HCT116 (cell line): ENCODE data around the gene HRNR. TPM values are rescaled to one million over a fixed set of nuclear protein-coding genes. Genes with fewer than 3 reads are reported as not detected.

Experiments
- ATAC-seq: fragments of 200-7000 bp; cut with Tn5 transposase; 2 replicates; pipeline ENCODE4 v1.9.1; 2020; ENCODE audit warnings: mild to moderate bottlenecking, moderate library complexity
- BruUV-seq: library from RNA; stranded (reverse); fragments of 400-500 nt; replicated peaks from 2 replicates; lab custom pipeline; 2021; lab: Mats Ljungman, UMichigan
- CTCF ChIA-PET: fragments of 300-600 bp; sonication (Branson Sonifier 250); formaldehyde crosslinking; loops from one replicate; lab custom pipeline; 2021; ENCODE audit warnings: antibody characterized with exemption; lab: Charles Lee
- POLR2A ChIA-PET: fragments of 300-600, 350-600 bp; sonication (Branson Sonifier 250); formaldehyde crosslinking; loops from one replicate; lab custom pipeline; 2021; ENCODE audit warnings: antibody characterized with exemption; lab: Charles Lee
- RAD21 ChIA-PET, 2 experiments: fragments of 300-600 bp; sonication (Branson Sonifier 250); formaldehyde crosslinking; loops; one replicate each; lab custom pipeline; 2023; ENCODE audit warnings: low total read pairs in 2 of 2; ENCODE audit not compliant: uncharacterized antibody in 2 of 2, unreplicated experiment in 2 of 2, low non-redundant PET in 1 of 2; lab: Charles Lee
- DNase-seq: peaks from one replicate; pipeline ENCODE4 v3.0.0-alpha.2; 2010; ENCODE audit warnings: low read depth, low spot score
- H2AFZ ChIP-seq: fragments of 200-600 bp; shearing (Covaris generic), sonication (generic); 2 replicates; pipeline ENCODE4 v1.6.1; 2017; ENCODE audit warnings: low read depth, mixed run types, mixed read lengths, antibody characterized with exemption, low read length; ENCODE audit not compliant: poor library complexity, severe bottlenecking
- H3K27ac ChIP-seq: 2 replicates; pipeline ENCODE4 v1.5.1; 2012; ENCODE audit warnings: low read depth, low read length
- H3K27me3 ChIP-seq: fragments of 200-600 bp; sonication (generic); 2 replicates; pipeline ENCODE4 v1.6.1; 2016; ENCODE audit warnings: mixed run types, low read length, mixed read lengths; ENCODE audit not compliant: insufficient read depth
- H3K36me3 ChIP-seq, 2 experiments: fragments of 200-500 bp in 1 of 2; fragments of 200-600 bp in 1 of 2; sonication (Bioruptor generic) in 1 of 2; sonication (generic) in 1 of 2; 2 replicates each; pipeline versions ENCODE4 v1.5.1 to v1.6.1; 2014 to 2016; ENCODE audit warnings: low read length in 2 of 2, inconsistent platforms in 1 of 2, mixed read lengths in 1 of 2, mixed run types in 1 of 2; ENCODE audit not compliant: insufficient read depth in 2 of 2, control insufficient read depth in 1 of 2
- H3K4me1 ChIP-seq, 2 experiments: fragments of 200-600 bp in 1 of 2; sonication (generic) in 1 of 2; 2 replicates each; pipeline versions ENCODE4 v1.5.1 to v1.6.1; 2012 to 2017; ENCODE audit warnings: low read length in 2 of 2, inconsistent platforms in 1 of 2, mild to moderate bottlenecking in 1 of 2, mixed read lengths in 1 of 2, mixed run types in 1 of 2, moderate library complexity in 1 of 2; ENCODE audit not compliant: insufficient read depth in 2 of 2, control insufficient read depth in 1 of 2
- H3K4me2 ChIP-seq: fragments of 200-600 bp; sonication (generic); 2 replicates; pipeline ENCODE4 v1.6.1; 2017; ENCODE audit warnings: mixed run types, low read length, mixed read lengths
- H3K4me3 ChIP-seq, 2 experiments: fragments of 200-600 bp in 1 of 2; sonication (generic) in 1 of 2; replicated peaks in 1 of 2; 2 replicates each; pipeline ENCODE4 v1.5.1; 2011 to 2016; ENCODE audit warnings: low read length in 2 of 2, control low read depth in 1 of 2, low read depth in 1 of 2, mild to moderate bottlenecking in 1 of 2, mixed read lengths in 1 of 2, mixed run types in 1 of 2
- H3K79me2 ChIP-seq: fragments of 200-600 bp; sonication (generic); 2 replicates; pipeline ENCODE4 v1.6.1; 2017; ENCODE audit warnings: mild to moderate bottlenecking, mixed run types, low read length, moderate library complexity, mixed read lengths; ENCODE audit not compliant: insufficient read depth
- H3K9ac ChIP-seq: fragments of 200-600 bp; sonication (generic); 2 replicates; pipeline ENCODE4 v1.6.1; 2016; ENCODE audit warnings: low read length, mixed read lengths
- H3K9me2 ChIP-seq: fragments of 200-600 bp; sonication (generic), shearing (Covaris generic); 2 replicates; pipeline ENCODE4 v1.6.1; 2017; ENCODE audit warnings: mixed run types, mild to moderate bottlenecking, moderate library complexity; ENCODE audit not compliant: insufficient read depth
- H3K9me3 ChIP-seq, 2 experiments: fragments of 200-500 bp in 1 of 2; fragments of 200-600 bp in 1 of 2; sonication (Bioruptor generic) in 1 of 2; sonication (generic) in 1 of 2; 2 replicates each; pipeline ENCODE4 v1.6.1; 2014 to 2017; ENCODE audit warnings: low read length in 2 of 2, mixed read lengths in 2 of 2, inconsistent platforms in 1 of 2, low read depth in 1 of 2, mild to moderate bottlenecking in 1 of 2, mixed run types in 1 of 2, moderate library complexity in 1 of 2; ENCODE audit not compliant: control insufficient read depth in 1 of 2, insufficient read depth in 1 of 2
- H4K20me1 ChIP-seq: fragments of 200-600 bp; sonication (generic), shearing (Covaris generic); 2 replicates; pipeline ENCODE4 v1.6.1; 2017; ENCODE audit warnings: mixed run types, mild to moderate bottlenecking, moderate library complexity; ENCODE audit not compliant: insufficient read depth
- CBX3 ChIP-seq: IDR thresholded peaks from 2 replicates; pipeline ENCODE4 v1.6.1; 2012; ENCODE audit warnings: low read depth
- CEBPB ChIP-seq: IDR thresholded peaks from 2 replicates; pipeline ENCODE4 v1.6.1; 2012; ENCODE audit warnings: low read depth
- CTCF ChIP-seq, 3 experiments: fragments of 200-600 bp in 1 of 3; sonication (generic) in 1 of 3; IDR thresholded peaks in 2 of 3; conservative IDR thresholded peaks in 1 of 3; 2 replicates each; pipeline ENCODE4 v1.5.1; 2012 to 2017; ENCODE audit warnings: low read depth in 2 of 3, low read length in 2 of 3, antibody characterized with exemption in 1 of 3, borderline replicate concordance in 1 of 3, control low read depth in 1 of 3, mild to moderate bottlenecking in 1 of 3, mixed read lengths in 1 of 3, mixed run types in 1 of 3, moderate library complexity in 1 of 3; ENCODE audit not compliant: insufficient read depth in 1 of 3
- EZH2phosphoT487 ChIP-seq: fragments of 200-600 bp; IDR thresholded peaks from 2 replicates; pipeline ENCODE4 v1.6.1; 2018; ENCODE audit warnings: antibody characterized with exemption, borderline replicate concordance
- POLR2A ChIP-seq: IDR thresholded peaks from 2 replicates; pipeline ENCODE4 v1.7.0; 2011; ENCODE audit warnings: borderline replicate concordance; ENCODE audit not compliant: insufficient read depth, insufficient read length; ENCODE audit errors: extremely low read depth
- RAD21 ChIP-seq: IDR thresholded peaks from 2 replicates; pipeline ENCODE4 v1.6.1; 2012; ENCODE audit warnings: low read depth, mild to moderate bottlenecking
- YY1 ChIP-seq: IDR thresholded peaks from 2 replicates; pipeline ENCODE4 v1.6.1; 2011; ENCODE audit warnings: low read length, low read depth, moderate library complexity, mild to moderate bottlenecking; ENCODE audit not compliant: insufficient replicate concordance; ENCODE audit errors: extremely low read depth
- intact Hi-C: fragments of 100-400 bp; cut with micrococcal nuclease; formaldehyde crosslinking; loops from 2 replicates; pipeline ENCODE4 v1.10.0; 2022
- total RNA-seq: library from RNA; stranded (reverse); gene quantifications from one replicate; pipeline ENCODE4 v1.2.1, GENCODE V29; 2021; ENCODE audit not compliant: unreplicated experiment

The HRNR gene
- total RNA-seq, 1 experiment from 2014 or later: not detected

- intact Hi-C loops: loop anchor here (5.0 kb wide), 1 partner anchor 254 kb away; no protein-coding TSS in a partner anchor
- Histone ChIP-seq H3K4me1 (peaks cover 0 to 12% of the 10 kb centered on the region in 2 experiments; a peak in 2 of 4 replicates), H3K9me2 (no peaks in the 10 kb centered on the region), H3K79me2 (no peaks in the 10 kb centered on the region), H3K9me3 (no peaks in the 10 kb centered on the region), H3K27ac (no peak overlapping the region), H3K4me2 (no peak overlapping the region), H3K9ac (no peak overlapping the region), H2AFZ (no peak overlapping the region), H4K20me1 (no peaks in the 10 kb centered on the region), H3K27me3 (no peaks in the 10 kb centered on the region), H3K36me3 (no peaks in the 10 kb centered on the region), H3K4me3 (no peak overlapping the region)
- BruUV-seq: no TSS peak
- RAD21 ChIA-PET: interaction anchor here (0.7 to 1.8 kb wide), 4 partner anchors 45 to 272 kb away, joined by 3 to 6 read pairs (median 6); no protein-coding TSS in a partner anchor
- DNase-seq (no peak), ATAC-seq (no peak)
- POLR2A ChIA-PET: interaction anchor here (1.5 kb wide), 1 partner anchor 76 kb away, joined by 3 read pairs; no protein-coding TSS in a partner anchor
- TF ChIP-seq CEBPB (no peak), EZH2phosphoT487 (no peak), YY1 (no peak), CBX3 (no peak)
- CTCF ChIA-PET: interaction anchor here (0.9 to 9.6 kb wide), 11 partner anchors 8 to 272 kb away, joined by 3 to 143 read pairs (median 4); no protein-coding TSS in a partner anchor
These were observed 37.3 kb downstream of the HRNR start for GRCh38 chr1:152186556-152187285.

- H3K4me2 ChIP-seq: no peak overlapping the region
- BruUV-seq: no TSS peak
These were observed 38.2 kb downstream of the HRNR start for GRCh38 chr1:152185544-152186391.

More at GRCh38 chr1:152185544-152186391, 38.2 kb downstream of the HRNR start:
- Histone ChIP-seq H3K79me2 (no peaks in the 10 kb centered on the region), H3K4me1 (peaks cover 0 to 12% of the 10 kb centered on the region in 2 experiments; a peak in 2 of 4 replicates), H3K36me3 (no peaks in the 10 kb centered on the region), H4K20me1 (no peaks in the 10 kb centered on the region), H2AFZ (no peak overlapping the region), H3K9ac (no peak overlapping the region), H3K9me3 (no peaks in the 10 kb centered on the region), H3K27ac (no peak overlapping the region), H3K27me3 (no peaks in the 10 kb centered on the region), H3K9me2 (no peaks in the 10 kb centered on the region), H3K4me3 (no peak overlapping the region)
- ChIA-PET RAD21 (interaction anchor here (0.6 to 1.8 kb wide), 7 partner anchors 44 to 273 kb away, joined by 3 to 6 read pairs (median 5); no protein-coding TSS in a partner anchor), POLR2A (interaction anchor here (0.7 to 1.5 kb wide), 2 partner anchors 75 to 137 kb away, joined by 3 read pairs; no protein-coding TSS in a partner anchor), CTCF (interaction anchor here (0.5 to 9.6 kb wide), 19 partner anchors 10 to 276 kb away, joined by 3 to 143 read pairs (median 5); no protein-coding TSS in a partner anchor)
- intact Hi-C loops: loop anchor here (1.0 to 5.0 kb wide), 3 partner anchors 43 to 253 kb away; no protein-coding TSS in a partner anchor
- ATAC-seq: peak; percentile 87
- DNase-seq: peak; percentile 63
- TF ChIP-seq CTCF (IDR thresholded peaks at IDR 0.05 in 2 of 3, conservative IDR thresholded peaks at IDR 0.05 in 1 of 3; ENCODE audit: borderline replicate concordance in 1 of 3, insufficient read depth in 1 of 3, low read depth in 2 of 3, low read length in 2 of 3) (peak; percentile 73 to 89 (median 77)), POLR2A (no peak), RAD21 (peak; percentile 93)
